IPS-18a (cell line): ENCODE data around the gene RAMP3.
"Not testable (repeated sequence)": the region's sequence is repeated elsewhere in the genome, so short reads cannot be mapped to it uniquely, and the experiment has no call there.

ENCODE experiments used
- H3K27ac ChIP-seq: one replicate; pipeline ENCODE4 v1.5.1; 2013; ENCODE audit warnings: low read length
- H3K27me3 ChIP-seq: one replicate; pipeline ENCODE4 v1.6.1; 2013; ENCODE audit warnings: mild to moderate bottlenecking, low read length; ENCODE audit not compliant: control insufficient read depth, insufficient read depth
- H3K36me3 ChIP-seq: one replicate; pipeline ENCODE4 v1.6.1; 2013; ENCODE audit warnings: low read depth, low read length; ENCODE audit not compliant: control insufficient read depth
- H3K4me1 ChIP-seq: one replicate; pipeline ENCODE4 v1.6.1; 2013; ENCODE audit warnings: low read depth, low read length; ENCODE audit not compliant: control insufficient read depth
- H3K4me3 ChIP-seq: one replicate; pipeline ENCODE4 v1.5.1; 2013; ENCODE audit warnings: low read length
- H3K9ac ChIP-seq: one replicate; pipeline ENCODE4 v1.6.1; 2013; ENCODE audit warnings: mild to moderate bottlenecking, low read length, moderate library complexity
- H3K9me3 ChIP-seq: one replicate; pipeline ENCODE4 v1.6.1; 2013; ENCODE audit warnings: low read depth, low read length; ENCODE audit not compliant: control insufficient read depth

Gene RAMP3

GRCh38 chr7:45161138-45161537 lies 3.5 kb downstream of the RAMP3 start:
- Histone ChIP-seq H3K9ac (no peak overlapping the region), H3K4me3 (no peak overlapping the region), H3K4me1 (no peaks in the 10 kb centered on the region), H3K9me3 (no peaks in the 10 kb centered on the region), H3K27ac (no peak overlapping the region), H3K36me3 (no peaks in the 10 kb centered on the region), H3K27me3 (peaks cover 28% of the 10 kb centered on the region)

- Histone ChIP-seq H3K27ac (no peak overlapping the region), H3K4me3 (no peak overlapping the region), H3K4me1 (no peaks in the 10 kb centered on the region), H3K36me3 (no peaks in the 10 kb centered on the region), H3K27me3 (peaks cover 23% of the 10 kb centered on the region), H3K9ac (no peak overlapping the region), H3K9me3 (no peaks in the 10 kb centered on the region)
These were observed 4.3 kb downstream of the RAMP3 start for GRCh38 chr7:45161842-45162241.

- H3K4me1 ChIP-seq, result no peaks in the 10 kb centered on the region
- no peak overlapping the region for H3K4me3 ChIP-seq
- H3K9ac ChIP-seq, result no peak overlapping the region
- H3K27me3 ChIP-seq, result peaks cover 17% of the 10 kb centered on the region
- no peak overlapping the region for H3K27ac ChIP-seq
- H3K9me3 ChIP-seq, result no peaks in the 10 kb centered on the region
- no peaks in the 10 kb centered on the region for H3K36me3 ChIP-seq
These were observed 4.8 kb downstream of the RAMP3 start for GRCh38 chr7:45162311-45162845.

GRCh38 chr7:45162943-45163691 lies 5.5 kb downstream of the RAMP3 start:
- H3K9me3 ChIP-seq, result no peaks in the 10 kb centered on the region
- H3K9ac ChIP-seq, result no peak overlapping the region
- no peaks in the 10 kb centered on the region for H3K4me1 ChIP-seq
- H3K27ac ChIP-seq, result no peak overlapping the region
- H3K36me3 ChIP-seq, result no peaks in the 10 kb centered on the region
- H3K4me3 ChIP-seq, result no peak overlapping the region
- peaks cover 13% of the 10 kb centered on the region for H3K27me3 ChIP-seq

- no peaks in the 10 kb centered on the region for H3K9me3 ChIP-seq
- H3K36me3 ChIP-seq, result no peaks in the 10 kb centered on the region
- H3K9ac ChIP-seq, result no peak overlapping the region
- no peak overlapping the region for H3K4me3 ChIP-seq
- no peaks in the 10 kb centered on the region for H3K4me1 ChIP-seq
- H3K27me3 ChIP-seq, result peaks cover 7% of the 10 kb centered on the region
- no peak overlapping the region for H3K27ac ChIP-seq
These were observed 6.1 kb downstream of the RAMP3 start for GRCh38 chr7:45163692-45164052.

GRCh38 chr7:45164271-45164670 lies 6.7 kb downstream of the RAMP3 start:
- H3K9me3 ChIP-seq, H3K9ac ChIP-seq, H3K4me1 ChIP-seq, H3K36me3 ChIP-seq, H3K27me3 ChIP-seq, H3K27ac ChIP-seq, H3K4me3 ChIP-seq: not testable (repeated sequence)

GRCh38 chr7:45165857-45166256 lies 8.3 kb downstream of the RAMP3 start:
- no peak overlapping the region for H3K9ac ChIP-seq
- H3K4me1 ChIP-seq, result no peaks in the 10 kb centered on the region
- H3K4me3 ChIP-seq, result no peak overlapping the region
- H3K9me3 ChIP-seq, result no peaks in the 10 kb centered on the region
- H3K27ac ChIP-seq, result no peak overlapping the region
- H3K27me3 ChIP-seq, result no peaks in the 10 kb centered on the region
- no peaks in the 10 kb centered on the region for H3K36me3 ChIP-seq

GRCh38 chr7:45171946-45172345 lies 14.4 kb downstream of the RAMP3 start:
- Histone ChIP-seq H3K36me3 (no peaks in the 10 kb centered on the region), H3K27ac (no peak overlapping the region), H3K4me1 (no peaks in the 10 kb centered on the region), H3K9ac (no peak overlapping the region), H3K4me3 (no peak overlapping the region), H3K9me3 (no peaks in the 10 kb centered on the region), H3K27me3 (no peaks in the 10 kb centered on the region)

GRCh38 chr7:45173596-45174327 lies 16.2 kb downstream of the RAMP3 start:
- H3K27ac ChIP-seq, result no peak overlapping the region
- H3K4me1 ChIP-seq, result no peaks in the 10 kb centered on the region
- no peak overlapping the region for H3K4me3 ChIP-seq
- no peak overlapping the region for H3K9ac ChIP-seq
- no peaks in the 10 kb centered on the region for H3K27me3 ChIP-seq
- no peaks in the 10 kb centered on the region for H3K36me3 ChIP-seq
- no peaks in the 10 kb centered on the region for H3K9me3 ChIP-seq

GRCh38 chr7:45174328-45174610 lies 16.7 kb downstream of the RAMP3 start:
- H3K4me3 ChIP-seq, result no peak overlapping the region
- no peaks in the 10 kb centered on the region for H3K4me1 ChIP-seq
- H3K9ac ChIP-seq, result no peak overlapping the region
- H3K36me3 ChIP-seq, result no peaks in the 10 kb centered on the region
- no peak overlapping the region for H3K27ac ChIP-seq
- H3K9me3 ChIP-seq, result no peaks in the 10 kb centered on the region
- H3K27me3 ChIP-seq, result no peaks in the 10 kb centered on the region

GRCh38 chr7:45174966-45175765 lies 17.6 kb downstream of the RAMP3 start:
- no peak overlapping the region for H3K4me3 ChIP-seq
- H3K36me3 ChIP-seq, result no peaks in the 10 kb centered on the region
- no peaks in the 10 kb centered on the region for H3K27me3 ChIP-seq
- no peak overlapping the region for H3K27ac ChIP-seq
- H3K9me3 ChIP-seq, result no peaks in the 10 kb centered on the region
- H3K9ac ChIP-seq, result no peak overlapping the region
- H3K4me1 ChIP-seq, result no peaks in the 10 kb centered on the region
